Measurements from ENCODE around the gene ZBTB7A.

GRCh38 chr19:4045597-4046361 is 20.9 kb downstream of the ZBTB7A start:
- TF ChIP-seq, protein P1, sequence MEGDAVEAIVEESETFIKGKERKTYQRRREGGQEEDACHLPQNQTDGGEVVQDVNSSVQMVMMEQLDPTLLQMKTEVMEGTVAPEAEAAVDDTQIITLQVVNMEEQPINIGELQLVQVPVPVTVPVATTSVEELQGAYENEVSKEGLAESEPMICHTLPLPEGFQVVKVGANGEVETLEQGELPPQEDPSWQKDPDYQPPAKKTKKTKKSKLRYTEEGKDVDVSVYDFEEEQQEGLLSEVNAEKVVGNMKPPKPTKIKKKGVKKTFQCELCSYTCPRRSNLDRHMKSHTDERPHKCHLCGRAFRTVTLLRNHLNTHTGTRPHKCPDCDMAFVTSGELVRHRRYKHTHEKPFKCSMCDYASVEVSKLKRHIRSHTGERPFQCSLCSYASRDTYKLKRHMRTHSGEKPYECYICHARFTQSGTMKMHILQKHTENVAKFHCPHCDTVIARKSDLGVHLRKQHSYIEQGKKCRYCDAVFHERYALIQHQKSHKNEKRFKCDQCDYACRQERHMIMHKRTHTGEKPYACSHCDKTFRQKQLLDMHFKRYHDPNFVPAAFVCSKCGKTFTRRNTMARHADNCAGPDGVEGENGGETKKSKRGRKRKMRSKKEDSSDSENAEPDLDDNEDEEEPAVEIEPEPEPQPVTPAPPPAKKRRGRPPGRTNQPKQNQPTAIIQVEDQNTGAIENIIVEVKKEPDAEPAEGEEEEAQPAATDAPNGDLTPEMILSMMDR (IDR thresholded peaks at IDR 0.05): no peak
- TF ChIP-seq POLR2A (IDR thresholded peaks at IDR 0.05): no peak
